ENCODE results near the gene CSPG5. TPM values are rescaled to one million over a fixed set of nuclear protein-coding genes. Genes with fewer than 3 reads are reported as not detected.

Gene CSPG5
- total RNA-seq, 1 donor from 2014 or later: not detected

Other genes starting within 250 kb of the CSPG5 start
- 55.1 TPM for gene PTPN23, start 197.8 kb downstream of the CSPG5 start, total RNA-seq
- gene SCAP, start 102.9 kb downstream of the CSPG5 start, total RNA-seq: 139 TPM
- gene ELP6, start 65.2 kb downstream of the CSPG5 start, total RNA-seq: 25.8 TPM
- gene SMARCC1, start 203.0 kb upstream of the CSPG5 start, total RNA-seq: 110 TPM
- gene DHX30, start 224.3 kb upstream of the CSPG5 start, total RNA-seq: 81.5 TPM

Data from ureter (tissue), 1 donor.